Motor neuron (in vitro differentiated cells): ENCODE data around the gene PDIA4. TPM values are rescaled to one million over a fixed set of nuclear protein-coding genes. Genes with fewer than 3 reads are reported as not detected.

Experiments used
- total RNA-seq, 8 experiments: library from RNA; unstranded; fragments of 300-600 nt; gene quantifications; 2 replicates each; pipeline versions ENCODE4 v1.2.3 to v1.2.4, GENCODE V29; 2022

PDIA4 gene
- total RNA-seq, 8 experiments from 2014 or later = 78.7 to 201 (median 109) TPM

Other genes starting within 250 kb of the PDIA4 start
- gene EZH2, start 144.2 kb downstream of the PDIA4 start, total RNA-seq = 10 to 100 TPM in 6 of 8 experiments, 1 to 10 TPM in 2; 2.1 to 61.4 (median 17.1) TPM
- gene ZNF786, start 62.2 kb upstream of the PDIA4 start, total RNA-seq = 10 to 100 TPM in 1 of 8 experiments, 1 to 10 TPM in 7; 2.5 to 15.6 (median 7.1) TPM
- 1 to 10 TPM; 2.5 to 5.1 (median 3.2) TPM for gene ZNF425, start 97.8 kb upstream of the PDIA4 start, total RNA-seq
- gene ZNF398, start 118.9 kb upstream of the PDIA4 start, total RNA-seq = 10 to 100 TPM in 6 of 8 experiments, 1 to 10 TPM in 2; 5.4 to 14.5 (median 10.8) TPM
- gene ZNF282, start 167.0 kb upstream of the PDIA4 start, total RNA-seq = 10 to 100 TPM; 15.1 to 56.2 (median 24.2) TPM
- gene ZNF212, start 211.1 kb upstream of the PDIA4 start, total RNA-seq = 10 to 100 TPM in 1 of 8 experiments, 1 to 10 TPM in 7; 3.9 to 10.2 (median 6.5) TPM
- gene ZNF783, start 233.7 kb upstream of the PDIA4 start, total RNA-seq = 10 to 100 TPM in 6 of 8 experiments, 1 to 10 TPM in 2; 9.1 to 24.0 (median 13.5) TPM